GM23338 (cell line): Measurements from ENCODE around the gene RAB17. TPM values are rescaled to one million over a fixed set of nuclear protein-coding genes. Genes with fewer than 3 reads are reported as not detected.

Source experiments
- ATAC-seq: fragments of 200-7000 bp; cut with Tn5 transposase; 3 replicates; pipeline ENCODE4 v1.9.1; 2020
- DNase-seq: peaks from one replicate; pipeline ENCODE4 v3.0.0-alpha.2; 2015; ENCODE audit warnings: low spot score
- H2AFZ ChIP-seq: fragments of 200-600 bp; sonication (generic); 2 replicates; pipeline ENCODE4 v1.8.0; 2016; ENCODE audit warnings: antibody characterized with exemption, mild to moderate bottlenecking, moderate library complexity
- H3F3A ChIP-seq: fragments of 200-600 bp; sonication (generic); replicated peaks from 2 replicates; pipeline ENCODE4 v1.8.0; 2017; ENCODE audit warnings: antibody characterized with exemption, mixed run types, low read depth
- H3K27ac ChIP-seq: fragments of 200-600 bp; sonication (generic); 2 replicates; pipeline ENCODE4 v1.6.1; 2016; ENCODE audit warnings: low read depth
- H3K27me3 ChIP-seq: fragments of 200-600 bp; sonication (generic); 2 replicates; pipeline ENCODE4 v1.8.0; 2016; ENCODE audit warnings: mild to moderate bottlenecking, mixed run types, moderate library complexity; ENCODE audit not compliant: insufficient read depth
- H3K36me3 ChIP-seq: fragments of 200-600 bp; sonication (generic); 2 replicates; pipeline ENCODE4 v1.8.0; 2016; ENCODE audit warnings: mild to moderate bottlenecking; ENCODE audit not compliant: insufficient read depth
- H3K4me1 ChIP-seq: fragments of 200-600 bp; sonication (generic); 2 replicates; pipeline ENCODE4 v1.8.0; 2016; ENCODE audit warnings: mild to moderate bottlenecking, moderate library complexity; ENCODE audit not compliant: insufficient read depth
- H3K4me2 ChIP-seq: fragments of 200-600 bp; sonication (generic); 2 replicates; pipeline ENCODE4 v1.7.1; 2017; ENCODE audit warnings: mixed run types
- H3K4me3 ChIP-seq: fragments of 200-600 bp; sonication (generic); 2 replicates; pipeline ENCODE4 v1.6.1; 2016; ENCODE audit warnings: mixed run types
- H3K79me2 ChIP-seq: fragments of 200-600 bp; sonication (generic); replicated peaks from 2 replicates; pipeline ENCODE4 v1.8.0; 2017; ENCODE audit warnings: mild to moderate bottlenecking; ENCODE audit not compliant: insufficient read depth
- H3K9me2 ChIP-seq: fragments of 200-600 bp; sonication (generic); 2 replicates; pipeline ENCODE4 v1.8.0; 2017; ENCODE audit not compliant: insufficient read depth
- H4K20me1 ChIP-seq: fragments of 200-600 bp; sonication (generic); replicated peaks from 2 replicates; pipeline ENCODE4 v1.8.0; 2017; ENCODE audit warnings: mild to moderate bottlenecking; ENCODE audit not compliant: insufficient read depth
- H3K27ac Mint-ChIP-seq: 2 replicates; pipeline ENCODE4 v1.8.0; 2020; ENCODE audit warnings: inconsistent platforms, mild to moderate bottlenecking, moderate library complexity, mixed read lengths
- H3K27me3 Mint-ChIP-seq: 3 replicates; pipeline ENCODE4 v1.8.0; 2022; ENCODE audit warnings: low read depth, mild to moderate bottlenecking, moderate library complexity, mixed read lengths, inconsistent platforms; ENCODE audit not compliant: insufficient read depth, poor library complexity
- H3K36me3 Mint-ChIP-seq: 3 replicates; pipeline ENCODE4 v1.8.0; 2021; ENCODE audit warnings: low read depth, mild to moderate bottlenecking, inconsistent platforms, moderate library complexity, mixed read lengths
- H3K4me1 Mint-ChIP-seq: 3 replicates; pipeline ENCODE4 v1.8.0; 2020; ENCODE audit warnings: mild to moderate bottlenecking, inconsistent platforms, mixed read lengths
- H3K4me3 Mint-ChIP-seq: 3 replicates; pipeline ENCODE4 v1.8.0; 2021; ENCODE audit warnings: moderate library complexity, mild to moderate bottlenecking, inconsistent platforms, mixed read lengths
- H3K9me3 Mint-ChIP-seq: 3 replicates; pipeline ENCODE4 v1.8.0; 2020; ENCODE audit warnings: moderate library complexity, mild to moderate bottlenecking, inconsistent platforms, mixed read lengths
- EZH2 ChIP-seq: fragments of 200-600 bp; sonication (generic); IDR thresholded peaks from one replicate; pipeline ENCODE4 v1.8.0; 2017; ENCODE audit warnings: antibody characterized with exemption, mild to moderate bottlenecking, low read depth; ENCODE audit not compliant: unreplicated experiment
- EZH2phosphoT487 ChIP-seq: fragments of 200-600 bp; sonication (generic); IDR thresholded peaks from one replicate; pipeline ENCODE4 v1.8.1; 2018; ENCODE audit warnings: antibody characterized with exemption; ENCODE audit not compliant: unreplicated experiment
- JUNB ChIP-seq: IDR thresholded peaks from one replicate; pipeline ENCODE4 v1.6.1; 2016; ENCODE audit warnings: antibody characterized with exemption; ENCODE audit not compliant: unreplicated experiment
- NANOG ChIP-seq: IDR thresholded peaks from 2 replicates; pipeline ENCODE4 v1.6.1; 2016; ENCODE audit warnings: antibody characterized with exemption, borderline replicate concordance
- POLR2AphosphoS5 ChIP-seq: IDR thresholded peaks from 2 replicates; pipeline ENCODE4 v1.6.1; 2016; ENCODE audit warnings: antibody characterized with exemption, low read depth
- STAT1 ChIP-seq: IDR thresholded peaks from one replicate; pipeline ENCODE4 v1.6.1; 2016; ENCODE audit warnings: antibody characterized with exemption; ENCODE audit not compliant: unreplicated experiment
- ZNF114 ChIP-seq: fragments of 250-450 bp; sonication (Bioruptor Pico); IDR thresholded peaks from 2 replicates; pipeline ENCODE4 v1.5.0; 2020; ENCODE audit warnings: mild to moderate bottlenecking, moderate library complexity
- ZNF331 ChIP-seq: fragments of 250-450 bp; sonication (Bioruptor Pico); IDR thresholded peaks from 2 replicates; pipeline ENCODE4 v1.5.0; 2020; ENCODE audit warnings: low read depth, mild to moderate bottlenecking, moderate library complexity
- polyA plus RNA-seq: library from polyadenylated mRNA; unstranded; fragments of >200 nt; fragmentation: Nextera tagmentation; extraction: Ambion mirVana; gene quantifications from 2 replicates; pipeline ENCODE4 v1.2.1, GENCODE V29; 2016
- total RNA-seq: library from RNA; depleted of rRNA; stranded (reverse); fragments of >200 nt; shearing (Covaris generic); gene quantifications from 2 replicates; pipeline ENCODE4 v1.2.3, GENCODE V29; 2014
- TF ChIP-seq, protein P1 (sequence below): IDR thresholded peaks from 2 replicates; pipeline ENCODE4 v1.6.1; 2016; ENCODE audit warnings: antibody characterized with exemption
- TF ChIP-seq, protein P2 (sequence below), 2 experiments: fragments of 200-600 bp in 1 of 2; sonication (generic) in 1 of 2; conservative IDR thresholded peaks; 2 replicates each; pipeline versions ENCODE4 v1.5.1 to v1.6.1; 2016 to 2017; ENCODE audit warnings: antibody characterized with exemption in 2 of 2, low read depth in 2 of 2, mild to moderate bottlenecking in 2 of 2, moderate library complexity in 1 of 2

Gene RAB17
- total and polyA plus RNA-seq, 2 experiments from 2014 or later, result 22.4 to 26.9 TPM

GRCh38 chr2:237567276-237568029 lies 23.1 kb downstream of the RAB17 start (continued):
- TF ChIP-seq, protein P1, sequence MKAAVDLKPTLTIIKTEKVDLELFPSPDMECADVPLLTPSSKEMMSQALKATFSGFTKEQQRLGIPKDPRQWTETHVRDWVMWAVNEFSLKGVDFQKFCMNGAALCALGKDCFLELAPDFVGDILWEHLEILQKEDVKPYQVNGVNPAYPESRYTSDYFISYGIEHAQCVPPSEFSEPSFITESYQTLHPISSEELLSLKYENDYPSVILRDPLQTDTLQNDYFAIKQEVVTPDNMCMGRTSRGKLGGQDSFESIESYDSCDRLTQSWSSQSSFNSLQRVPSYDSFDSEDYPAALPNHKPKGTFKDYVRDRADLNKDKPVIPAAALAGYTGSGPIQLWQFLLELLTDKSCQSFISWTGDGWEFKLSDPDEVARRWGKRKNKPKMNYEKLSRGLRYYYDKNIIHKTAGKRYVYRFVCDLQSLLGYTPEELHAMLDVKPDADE, result no peak
- TF ChIP-seq JUNB (no peak), NANOG (no peak), EZH2 (no peak), EZH2phosphoT487 (no peak)
- TF ChIP-seq, protein P2, sequence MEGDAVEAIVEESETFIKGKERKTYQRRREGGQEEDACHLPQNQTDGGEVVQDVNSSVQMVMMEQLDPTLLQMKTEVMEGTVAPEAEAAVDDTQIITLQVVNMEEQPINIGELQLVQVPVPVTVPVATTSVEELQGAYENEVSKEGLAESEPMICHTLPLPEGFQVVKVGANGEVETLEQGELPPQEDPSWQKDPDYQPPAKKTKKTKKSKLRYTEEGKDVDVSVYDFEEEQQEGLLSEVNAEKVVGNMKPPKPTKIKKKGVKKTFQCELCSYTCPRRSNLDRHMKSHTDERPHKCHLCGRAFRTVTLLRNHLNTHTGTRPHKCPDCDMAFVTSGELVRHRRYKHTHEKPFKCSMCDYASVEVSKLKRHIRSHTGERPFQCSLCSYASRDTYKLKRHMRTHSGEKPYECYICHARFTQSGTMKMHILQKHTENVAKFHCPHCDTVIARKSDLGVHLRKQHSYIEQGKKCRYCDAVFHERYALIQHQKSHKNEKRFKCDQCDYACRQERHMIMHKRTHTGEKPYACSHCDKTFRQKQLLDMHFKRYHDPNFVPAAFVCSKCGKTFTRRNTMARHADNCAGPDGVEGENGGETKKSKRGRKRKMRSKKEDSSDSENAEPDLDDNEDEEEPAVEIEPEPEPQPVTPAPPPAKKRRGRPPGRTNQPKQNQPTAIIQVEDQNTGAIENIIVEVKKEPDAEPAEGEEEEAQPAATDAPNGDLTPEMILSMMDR (conservative IDR thresholded peaks at IDR 0.05; ENCODE audit: low read depth in 2 of 2), result no peak

DNA sequence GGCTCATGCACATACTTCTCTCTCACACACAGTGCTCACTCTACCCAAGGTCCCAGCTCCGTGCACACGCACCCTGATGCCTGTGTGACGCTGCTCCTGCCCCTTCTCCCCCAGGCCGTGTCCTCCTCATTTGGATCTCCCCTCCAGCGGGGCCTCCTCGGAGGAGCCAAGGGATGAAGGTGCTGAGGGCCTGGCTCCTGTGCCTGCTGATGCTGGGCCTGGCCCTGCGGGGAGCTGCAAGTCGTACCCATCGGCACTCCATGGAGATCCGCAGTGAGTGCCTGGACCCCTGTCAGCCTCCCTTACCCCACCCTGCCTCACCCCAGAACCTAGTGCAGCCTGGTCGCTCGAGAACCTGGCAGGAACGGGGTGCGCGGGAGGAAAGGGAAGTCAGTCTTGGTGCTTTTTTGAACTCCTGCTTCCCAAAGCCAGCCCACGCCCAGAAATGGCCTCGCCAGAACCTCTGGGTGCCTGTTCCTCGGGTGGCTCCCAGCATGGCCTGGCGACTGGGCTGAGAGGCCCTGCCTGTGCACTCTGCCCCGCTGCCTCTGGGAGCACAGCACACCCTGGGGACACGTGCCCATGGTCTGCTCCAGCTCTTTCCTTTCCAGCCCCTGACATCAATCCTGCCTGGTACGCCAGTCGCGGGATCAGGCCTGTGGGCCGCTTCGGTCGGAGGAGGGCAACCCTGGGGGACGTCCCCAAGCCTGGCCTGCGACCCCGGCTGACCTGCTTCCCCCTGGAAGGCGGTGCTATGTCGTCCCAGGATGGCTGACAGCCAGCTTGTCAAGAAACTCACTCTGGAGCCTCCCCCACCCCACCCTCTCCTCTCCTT lies 23.9 kb downstream of the RAB17 start, which contains the start of gene PRLH:
PRLH (plus strand) TSS at position 174 of the 835 bp plus-strand sequence; CDS start at position 174, 0 bp downstream.
- DNase-seq (no peak), ATAC-seq (no peak)
- Histone ChIP-seq H3K27me3 (no peaks in the 10 kb centered on the region), H2AFZ (0 out of 2 replicates have a peak within 1 kb of the TSS, but pooled peaks have one; percentile 28), H3K9me2 (no peaks in the 10 kb centered on the region), H3K79me2 (no peaks in the 10 kb centered on the region), H3K4me1 (no peaks in the 10 kb centered on the region), H3K4me3 (no peak within 1 kb of the TSS), H3K36me3 (no peaks in the 10 kb centered on the region), H3K4me2 (no peak within 1 kb of the TSS), H3K27ac (no peak within 1 kb of the TSS), H4K20me1 (no peaks in the 10 kb centered on the region), H3F3A (no peaks in the 10 kb centered on the region)
- Mint-ChIP-seq H3K27me3 (peaks cover 7% of the 10 kb centered on the region), H3K36me3 (no peaks in the 10 kb centered on the region), H3K4me1 (peaks cover 7% of the 10 kb centered on the region; the same call in 2 of the 3 replicates), H3K9me3 (no peaks in the 10 kb centered on the region; the same call in 2 of the 3 replicates), H3K27ac (no peak within 1 kb of the TSS), H3K4me3 (no peak within 1 kb of the TSS)
- no peak for TF ChIP-seq NANOG

GRCh38 chr2:237565974-237566373 lies 24.6 kb downstream of the RAB17 start:
- no peak overlapping the region for H2AFZ ChIP-seq
- TF ChIP-seq POLR2AphosphoS5, result no peak
- no peak for TF ChIP-seq ZNF331
- TF ChIP-seq STAT1, result no peak
- TF ChIP-seq ZNF114 (CRISPR knock-in tag), result no peak
- TF ChIP-seq, protein P2 (conservative IDR thresholded peaks at IDR 0.05; ENCODE audit: low read depth in 2 of 2), result no peak
- TF ChIP-seq EZH2, result no peak
- no peak for TF ChIP-seq EZH2phosphoT487

More at GRCh38 chr2:237565974-237566373, 24.6 kb downstream of the RAB17 start:
- Histone ChIP-seq H3K4me2 (no peak overlapping the region), H3K79me2 (no peaks in the 10 kb centered on the region), H3K4me1 (no peaks in the 10 kb centered on the region), H3K36me3 (no peaks in the 10 kb centered on the region), H3K27me3 (no peaks in the 10 kb centered on the region), H3K9me2 (no peaks in the 10 kb centered on the region), H3F3A (no peaks in the 10 kb centered on the region), H3K27ac (no peak overlapping the region), H3K4me3 (no peak overlapping the region), H4K20me1 (no peaks in the 10 kb centered on the region)
- DNase-seq (no peak), ATAC-seq (no peak)
- no peaks in the 10 kb centered on the region; the same call in 2 of the 3 replicates for H3K9me3 Mint-ChIP-seq
- H3K4me3 Mint-ChIP-seq, result no peak overlapping the region
- peaks cover 7% of the 10 kb centered on the region; the same call in 2 of the 3 replicates for H3K4me1 Mint-ChIP-seq
- peaks cover 7% of the 10 kb centered on the region for H3K27me3 Mint-ChIP-seq
- H3K36me3 Mint-ChIP-seq, result no peaks in the 10 kb centered on the region
- H3K27ac Mint-ChIP-seq, result no peak overlapping the region
